HL-60 (cell line): ENCODE measurements around the gene SERPINB13.

Experiments used
- DNase-seq, 2 experiments: peaks; one replicate each; pipeline ENCODE4 v3.0.0-alpha.2; 2010 to 2020; ENCODE audit warnings: low read depth in 1 of 2, low spot score in 1 of 2
- H3K27ac ChIP-seq: fragments of 250-450 bp; sonication (Bioruptor Pico); replicated peaks from 2 replicates; pipeline ENCODE4 v1.5.1; 2020; ENCODE audit warnings: mild to moderate bottlenecking, moderate library complexity
- H3K27me3 ChIP-seq: fragments of 250-450 bp; sonication (Bioruptor Pico); 2 replicates; pipeline ENCODE4 v1.5.1; 2021; ENCODE audit warnings: mild to moderate bottlenecking, moderate library complexity; ENCODE audit not compliant: insufficient read depth, poor library complexity, severe bottlenecking
- H3K4me3 ChIP-seq: replicated peaks from 2 replicates; pipeline ENCODE4 v1.5.1; 2011; ENCODE audit warnings: mild to moderate bottlenecking, control low read depth, low read length; ENCODE audit not compliant: insufficient read depth
- GABPA ChIP-seq: IDR thresholded peaks from 2 replicates; pipeline ENCODE4 v1.6.1; 2012; ENCODE audit warnings: low read depth
- POLR2AphosphoS5 ChIP-seq: IDR thresholded peaks from 2 replicates; pipeline ENCODE4 v1.6.1; 2012; ENCODE audit warnings: low read depth
- REST ChIP-seq: IDR thresholded peaks from 2 replicates; pipeline ENCODE4 v1.6.1; 2012; ENCODE audit warnings: low read depth; ENCODE audit not compliant: insufficient replicate concordance
- SPI1 ChIP-seq: IDR thresholded peaks from 2 replicates; pipeline ENCODE4 v1.6.1; 2012; ENCODE audit warnings: low read depth, mild to moderate bottlenecking, borderline replicate concordance
- TF ChIP-seq, protein P1 (sequence below): IDR thresholded peaks from one replicate; pipeline ENCODE4 v1.5.1; 2011; ENCODE audit warnings: low read length, control low read depth, inconsistent platforms; ENCODE audit not compliant: insufficient read depth

The SERPINB13 gene

GRCh38 chr18:63570721-63571120, 16.4 kb upstream of the SERPINB13 start:
- no peak for TF ChIP-seq GABPA
- TF ChIP-seq SPI1 = no peak
- no peak for DNase-seq

DNA sequence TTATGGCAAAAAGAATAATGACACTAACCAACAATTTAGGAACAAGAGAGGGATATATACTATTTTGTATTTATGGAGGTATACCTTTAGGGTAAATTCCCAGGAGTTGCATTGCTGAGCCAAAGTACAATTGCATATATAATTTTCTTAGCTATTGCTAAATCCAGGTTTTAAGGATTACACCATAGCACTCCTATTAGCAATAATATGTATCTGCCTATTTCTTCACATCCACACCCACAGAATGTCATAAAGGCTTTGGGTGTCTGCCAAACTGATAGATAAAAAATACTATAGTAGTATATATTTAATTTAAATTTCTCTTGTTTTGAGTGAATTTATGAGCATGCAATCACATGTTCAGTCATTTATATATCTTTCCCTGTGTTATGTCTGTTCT, 11.5 kb upstream of the SERPINB13 start:
- DNase-seq = peak; percentile 23 to 49
- no peaks in the 10 kb centered on the region for H3K27me3 ChIP-seq
- TF ChIP-seq GABPA = no peak
- TF ChIP-seq REST = no peak
- no peak for TF ChIP-seq SPI1
- TF ChIP-seq, protein P1, sequence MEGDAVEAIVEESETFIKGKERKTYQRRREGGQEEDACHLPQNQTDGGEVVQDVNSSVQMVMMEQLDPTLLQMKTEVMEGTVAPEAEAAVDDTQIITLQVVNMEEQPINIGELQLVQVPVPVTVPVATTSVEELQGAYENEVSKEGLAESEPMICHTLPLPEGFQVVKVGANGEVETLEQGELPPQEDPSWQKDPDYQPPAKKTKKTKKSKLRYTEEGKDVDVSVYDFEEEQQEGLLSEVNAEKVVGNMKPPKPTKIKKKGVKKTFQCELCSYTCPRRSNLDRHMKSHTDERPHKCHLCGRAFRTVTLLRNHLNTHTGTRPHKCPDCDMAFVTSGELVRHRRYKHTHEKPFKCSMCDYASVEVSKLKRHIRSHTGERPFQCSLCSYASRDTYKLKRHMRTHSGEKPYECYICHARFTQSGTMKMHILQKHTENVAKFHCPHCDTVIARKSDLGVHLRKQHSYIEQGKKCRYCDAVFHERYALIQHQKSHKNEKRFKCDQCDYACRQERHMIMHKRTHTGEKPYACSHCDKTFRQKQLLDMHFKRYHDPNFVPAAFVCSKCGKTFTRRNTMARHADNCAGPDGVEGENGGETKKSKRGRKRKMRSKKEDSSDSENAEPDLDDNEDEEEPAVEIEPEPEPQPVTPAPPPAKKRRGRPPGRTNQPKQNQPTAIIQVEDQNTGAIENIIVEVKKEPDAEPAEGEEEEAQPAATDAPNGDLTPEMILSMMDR = no peak
- no peak for TF ChIP-seq POLR2AphosphoS5
- H3K4me3 ChIP-seq = no peak overlapping the region
- peak overlapping the region; percentile 27; the same call in 1 of the 2 replicates for H3K27ac ChIP-seq

More at GRCh38 chr18:63570721-63571120, 16.4 kb upstream of the SERPINB13 start:
- no peaks in the 10 kb centered on the region for H3K27me3 ChIP-seq
- H3K4me3 ChIP-seq = no peak overlapping the region
- H3K27ac ChIP-seq = no peak overlapping the region

GRCh38 chr18:63578357-63578958, 8.7 kb upstream of the SERPINB13 start:
- DNase-seq = peak in 1 of 2 experiments; percentile 77
- Histone ChIP-seq H3K27ac (peak overlapping the region; percentile 66), H3K4me3 (no peak overlapping the region), H3K27me3 (no peaks in the 10 kb centered on the region)
- TF ChIP-seq, protein P1 = peak; percentile 91
- no peak for TF ChIP-seq SPI1

DNA sequence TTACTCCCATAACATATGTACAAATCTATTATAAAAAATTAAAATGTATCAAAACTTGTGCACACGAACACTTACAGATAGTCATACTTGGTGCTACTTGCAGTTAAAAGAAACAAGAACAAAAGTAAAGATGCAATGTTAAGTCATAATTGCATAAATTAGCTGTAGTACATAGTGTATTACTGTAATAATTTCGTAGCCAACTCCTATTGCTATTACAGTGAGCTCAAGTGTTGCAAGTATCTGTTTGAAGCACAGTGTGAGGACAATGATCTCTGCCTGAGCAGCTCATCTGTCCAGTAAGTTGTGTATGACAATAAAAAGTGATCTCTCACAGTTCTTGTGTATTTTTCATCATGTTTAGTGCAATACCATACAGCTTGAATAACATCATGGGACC, 7.5 kb upstream of the SERPINB13 start:
- Histone ChIP-seq H3K27me3 (no peaks in the 10 kb centered on the region), H3K27ac (peak overlapping the region; percentile 66), H3K4me3 (no peak overlapping the region)
- DNase-seq = peak; percentile 66
- TF ChIP-seq REST = no peak
- TF ChIP-seq, protein P1 = no peak
- no peak for TF ChIP-seq GABPA
- no peak for TF ChIP-seq POLR2AphosphoS5
- no peak for TF ChIP-seq SPI1
